GM18870 (cell line): Measurements from ENCODE around the gene RNU2-1.
"Not testable (repeated sequence)": the region's sequence is repeated elsewhere in the genome, so short reads cannot be mapped to it uniquely, and the experiment has no call there.

Experiments
- ATAC-seq: cut with Tn5 transposase; IDR thresholded peaks from one replicate; pipeline ENCODE4 v1.9.1; 2021; ENCODE audit warnings: moderate library complexity; ENCODE audit not compliant: unreplicated experiment

The RNU2-1 gene

DNA sequence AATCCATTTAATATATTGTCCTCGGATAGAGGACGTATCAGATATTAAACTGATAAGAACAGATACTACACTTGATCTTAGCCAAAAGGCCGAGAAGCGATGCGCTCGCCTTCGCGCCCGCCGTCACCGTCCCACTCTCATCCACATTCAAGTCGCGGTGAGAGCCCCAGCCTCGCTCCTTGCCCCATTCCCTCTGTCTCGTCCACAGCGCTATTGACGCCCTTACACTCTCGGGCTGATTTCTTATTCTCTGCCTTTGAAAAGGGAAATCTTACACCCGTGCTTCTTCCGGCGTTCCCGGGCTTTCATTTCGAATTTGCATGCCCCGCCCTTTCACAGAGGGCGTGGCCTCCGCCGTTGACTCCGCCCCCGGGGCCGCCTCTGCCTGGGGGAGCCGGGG lies at the start of gene RNU2-1:
Gene RNU2-1, minus strand, starts transcription at position 101 of the 400 bp plus-strand sequence.
- ATAC-seq = not testable (repeated sequence)

- not testable (repeated sequence) for ATAC-seq
Measured at GRCh38 chr17:43272914-43273313, 39.1 kb upstream of the RNU2-1 start.

GRCh38 chr17:43272483-43272882 lies 38.7 kb upstream of the RNU2-1 start:
- ATAC-seq = not testable (repeated sequence)

DNA sequence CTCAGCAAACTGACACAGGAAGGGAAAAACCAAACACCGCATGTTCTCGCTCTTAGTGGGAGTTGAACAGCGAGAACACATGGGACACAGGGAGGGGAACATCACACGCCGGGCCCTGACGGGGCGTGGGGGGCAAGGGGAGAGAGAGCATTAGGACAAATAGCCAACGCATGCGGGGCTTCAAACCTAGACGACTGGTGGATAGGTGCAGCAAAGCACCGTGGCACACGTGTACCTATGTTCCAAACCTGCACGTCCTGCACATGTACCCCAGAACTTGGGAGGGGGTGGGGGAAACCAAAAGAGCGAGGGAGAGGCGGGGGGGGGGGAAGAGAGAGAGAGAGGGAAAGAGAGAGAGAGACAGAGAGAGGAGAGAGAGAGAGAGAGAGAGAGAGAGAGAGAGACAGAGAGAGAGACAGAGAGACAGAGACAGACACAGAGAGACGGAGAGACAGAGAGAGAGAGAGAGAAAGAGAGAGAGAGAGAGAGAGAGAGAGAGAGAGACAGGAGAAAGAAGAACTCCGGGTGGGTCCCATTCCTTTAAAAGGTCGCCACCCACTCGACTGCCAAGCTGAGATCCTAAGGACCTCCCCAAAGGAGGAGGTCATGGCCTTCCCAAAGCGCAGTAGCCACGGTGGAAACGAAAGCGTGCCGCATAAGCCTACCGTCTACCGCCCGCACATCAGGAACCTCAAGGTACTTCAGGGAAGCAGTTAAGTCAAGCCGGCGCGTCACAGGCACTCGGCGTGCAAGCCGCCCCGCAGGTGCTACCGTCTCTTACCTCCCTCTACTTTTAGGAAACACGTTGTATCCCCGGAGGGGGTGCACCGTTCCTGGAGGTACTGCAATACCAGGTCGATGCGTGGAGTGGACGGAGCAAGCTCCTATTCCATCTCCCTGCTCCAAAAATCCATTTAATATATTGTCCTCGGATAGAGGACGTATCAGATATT lies 37.1 kb upstream of the RNU2-1 start:
- ATAC-seq = not testable (repeated sequence)

DNA sequence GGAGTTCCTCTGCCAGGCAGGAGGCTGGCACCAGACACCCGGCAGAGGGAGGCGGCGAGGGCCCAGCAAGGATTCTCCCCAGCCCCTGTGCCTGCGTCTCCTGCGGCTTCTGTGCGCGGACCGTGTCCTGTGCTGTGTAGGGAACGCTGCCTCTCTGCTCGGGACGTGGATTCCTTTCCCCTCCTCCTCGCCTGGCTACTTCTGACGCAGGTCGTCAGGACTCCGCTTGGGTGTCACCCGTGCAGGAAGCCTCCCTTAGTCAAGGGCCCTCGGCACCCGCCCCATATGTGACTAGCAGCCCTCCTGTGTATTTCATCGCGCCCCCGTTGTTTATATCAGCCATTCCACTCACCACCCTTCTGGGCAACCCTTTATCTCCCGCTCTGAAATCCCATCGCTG lies 12.7 kb upstream of the RNU2-1 start:
- not testable (repeated sequence) for ATAC-seq

DNA sequence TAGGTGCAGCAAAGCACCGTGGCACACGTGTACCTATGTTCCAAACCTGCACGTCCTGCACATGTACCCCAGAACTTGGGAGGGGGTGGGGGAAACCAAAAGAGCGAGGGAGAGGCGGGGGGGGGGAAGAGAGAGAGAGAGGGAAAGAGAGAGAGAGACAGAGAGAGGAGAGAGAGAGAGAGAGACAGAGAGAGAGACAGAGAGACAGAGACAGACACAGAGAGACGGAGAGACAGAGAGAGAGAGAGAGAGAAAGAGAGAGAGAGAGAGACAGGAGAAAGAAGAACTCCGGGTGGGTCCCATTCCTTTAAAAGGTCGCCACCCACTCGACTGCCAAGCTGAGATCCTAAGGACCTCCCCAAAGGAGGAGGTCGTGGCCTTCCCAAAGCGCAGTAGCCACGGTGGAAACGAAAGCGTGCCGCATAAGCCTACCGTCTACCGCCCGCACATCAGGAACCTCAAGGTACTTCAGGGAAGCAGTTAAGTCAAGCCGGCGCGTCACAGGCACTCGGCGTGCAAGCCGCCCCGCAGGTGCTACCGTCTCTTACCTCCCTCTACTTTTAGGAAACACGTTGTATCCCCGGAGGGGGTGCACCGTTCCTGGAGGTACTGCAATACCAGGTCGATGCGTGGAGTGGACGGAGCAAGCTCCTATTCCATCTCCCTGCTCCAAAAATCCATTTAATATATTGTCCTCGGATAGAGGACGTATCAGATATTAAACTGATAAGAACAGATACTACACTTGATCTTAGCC lies 7.0 kb upstream of the RNU2-1 start:
- not testable (repeated sequence) for ATAC-seq

- not testable (repeated sequence) for ATAC-seq
Measured at GRCh38 chr17:43239597-43239996, 5.8 kb upstream of the RNU2-1 start.

GRCh38 chr17:43233263-43233662 lies 514 bp downstream of the RNU2-1 start:
- not testable (repeated sequence) for ATAC-seq

DNA sequence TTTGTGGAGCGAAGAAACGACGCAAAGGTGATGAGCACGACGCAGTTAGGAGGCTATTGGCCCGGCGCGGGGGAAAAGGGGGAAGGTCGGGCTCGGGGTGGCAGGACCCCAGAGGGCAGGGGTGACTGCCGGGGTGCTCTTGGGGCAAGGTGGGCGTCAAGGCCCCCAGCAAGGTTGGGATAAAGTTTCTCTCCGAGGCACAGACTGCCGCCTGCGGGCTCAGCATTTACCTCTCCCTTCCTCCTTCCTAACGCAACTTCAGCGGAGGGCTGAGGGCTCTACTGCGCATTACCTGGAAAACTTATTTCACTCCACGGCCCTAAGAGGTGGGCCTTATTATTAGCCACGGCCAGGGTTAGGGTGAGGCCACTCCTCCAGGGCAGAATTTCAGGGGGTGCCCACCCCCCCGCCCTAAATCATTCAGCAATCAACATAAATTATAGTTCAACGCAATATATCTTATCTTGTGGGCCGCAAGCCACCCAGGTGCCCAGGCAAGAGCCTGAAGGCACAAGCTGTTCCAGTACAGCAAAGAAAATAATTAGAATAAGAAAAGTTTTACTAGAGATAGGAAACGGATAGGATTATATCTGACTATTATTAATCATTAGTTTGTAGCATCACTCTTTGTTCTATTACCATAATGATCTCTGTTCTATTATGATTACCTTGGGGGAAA lies 1.6 kb downstream of the RNU2-1 start:
- ATAC-seq = not testable (repeated sequence)

GRCh38 chr17:43231205-43232020 lies 2.4 kb downstream of the RNU2-1 start:
- ATAC-seq = not testable (repeated sequence)

DNA sequence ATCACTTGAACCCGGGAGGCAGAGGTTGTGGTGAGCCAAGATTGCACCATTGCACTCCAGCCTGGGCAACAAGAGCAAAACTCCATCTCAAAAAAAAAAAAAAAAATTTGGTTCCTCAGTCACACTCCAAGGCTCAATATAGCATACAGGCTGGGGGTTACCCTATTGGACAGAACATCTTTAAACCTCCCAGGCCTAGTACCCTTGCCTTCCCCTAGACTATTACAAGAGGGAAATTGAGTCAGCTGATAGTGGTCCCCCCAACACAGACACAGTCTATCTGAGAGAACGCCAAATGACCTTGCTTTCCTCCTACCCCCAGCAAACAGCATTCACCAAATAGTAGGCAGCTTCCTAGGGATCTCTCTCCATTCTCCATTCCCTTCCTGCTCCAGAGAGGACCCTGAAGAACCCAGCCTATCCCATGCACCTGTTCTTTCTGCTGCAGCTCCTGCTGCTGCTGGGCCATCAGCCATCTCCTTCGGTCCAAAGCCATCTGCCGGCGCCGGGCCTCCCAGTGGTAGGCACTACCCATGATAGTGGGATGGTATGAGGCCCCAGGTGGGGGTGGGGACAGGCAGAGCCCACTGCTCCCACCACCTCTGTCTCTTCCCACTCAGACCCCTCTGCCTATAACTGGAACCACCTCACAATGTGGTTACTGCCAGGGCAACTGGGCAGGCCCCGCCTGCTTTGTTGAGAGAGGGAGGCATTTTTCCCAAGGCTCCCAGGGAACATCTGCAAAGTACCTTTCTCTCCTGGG lies 5.6 kb downstream of the RNU2-1 start, which contains the start of gene CCDC200:
Gene CCDC200, minus strand, starts transcription at position 604 of the 763 bp plus-strand sequence. Its CDS starts 69 bp downstream, at position 535.
- not testable (repeated sequence) for ATAC-seq

GRCh38 chr17:43226393-43226792 lies 7.4 kb downstream of the RNU2-1 start:
- ATAC-seq = no peak

- no peak for ATAC-seq
Measured at GRCh38 chr17:43224146-43224705, 9.6 kb downstream of the RNU2-1 start.

GRCh38 chr17:43220511-43221125 lies 13.2 kb downstream of the RNU2-1 start:
- no peak for ATAC-seq

DNA sequence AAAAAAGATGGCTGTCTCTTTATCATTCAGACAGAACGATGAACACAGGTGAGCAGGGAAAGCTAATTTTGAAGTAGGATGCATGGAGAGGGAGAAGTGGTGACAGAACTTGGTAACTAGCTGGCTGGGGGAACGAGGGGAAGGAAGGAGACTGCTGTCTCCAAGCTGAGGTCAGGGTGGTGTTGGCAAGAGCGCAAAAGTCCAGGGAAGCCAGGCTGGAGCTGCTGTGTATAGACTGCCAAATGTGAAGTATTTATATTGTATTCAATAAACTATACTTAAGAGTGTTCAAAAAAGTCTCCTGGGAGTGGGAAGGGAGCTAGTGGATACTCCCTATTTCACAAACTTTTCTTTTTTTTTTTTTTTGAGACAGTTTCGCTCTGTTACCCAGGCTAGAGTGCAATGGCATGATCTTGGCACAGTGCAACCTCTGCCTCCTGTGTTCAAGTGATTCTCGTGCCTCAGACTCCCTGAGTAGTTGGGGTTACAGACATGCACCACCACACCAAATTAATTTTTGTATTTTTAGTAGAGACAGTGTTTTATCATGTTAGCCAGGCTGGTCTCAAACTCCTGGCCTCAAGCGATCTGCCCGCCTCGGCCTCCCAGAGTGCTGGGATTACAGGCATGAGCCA lies 13.9 kb downstream of the RNU2-1 start:
- ATAC-seq = no peak

DNA sequence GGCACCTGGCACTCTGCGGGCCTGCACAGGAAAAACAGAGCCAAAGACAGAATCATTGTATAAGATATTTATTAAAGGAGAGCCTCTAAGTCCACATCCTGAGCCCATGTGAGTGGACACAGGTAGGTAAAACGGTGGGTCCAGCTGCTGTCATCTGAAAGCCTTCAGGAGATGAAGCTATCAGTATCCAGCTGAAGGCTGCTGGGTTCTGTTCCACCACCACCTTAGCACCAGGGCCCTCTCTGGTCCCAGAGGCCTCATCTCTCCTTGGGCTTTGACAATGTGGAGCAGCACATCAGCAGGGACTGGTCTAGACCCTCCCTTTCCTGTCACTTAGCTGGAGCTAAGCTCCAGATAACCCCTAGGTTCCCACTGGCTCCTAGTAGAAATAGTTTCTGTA lies 14.8 kb downstream of the RNU2-1 start:
- ATAC-seq = no peak

DNA sequence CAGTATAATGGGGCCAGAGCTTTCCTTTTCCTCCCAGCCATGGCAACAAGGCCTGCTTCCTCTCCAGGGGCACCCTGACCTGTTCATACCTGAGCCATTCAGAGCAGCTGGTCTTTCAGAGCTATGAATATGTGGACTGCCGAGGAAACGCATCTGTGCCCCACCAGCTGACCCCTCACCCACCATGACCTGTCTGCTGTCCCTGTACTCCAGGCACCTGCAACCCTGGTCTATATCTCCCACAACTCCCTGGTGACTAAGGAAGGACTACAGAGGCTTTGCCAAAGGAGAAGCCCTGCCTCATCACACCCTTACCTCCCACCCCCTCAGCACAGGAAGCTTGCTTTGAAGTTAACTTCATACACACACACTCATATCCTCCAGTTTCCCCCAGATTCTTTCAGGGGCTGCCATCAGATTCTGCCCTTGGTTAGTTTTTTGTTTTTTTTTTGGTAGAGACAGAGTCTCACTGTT lies 16.1 kb downstream of the RNU2-1 start:
- ATAC-seq = no peak
